Measurements from ENCODE around the gene RCAN3.

GRCh38 chr1:24516506-24516905 lies 13.9 kb downstream of the RCAN3 start:
- no peak for TF ChIP-seq CTCF (IDR thresholded peaks at IDR 0.05)
- no peak for TF ChIP-seq EP300 (IDR thresholded peaks at IDR 0.05)
- no peak for TF ChIP-seq POLR2AphosphoS5 (IDR thresholded peaks at IDR 0.05)

All from esophagus muscularis mucosa (tissue), 4 donors.